Measurements from ENCODE around the gene ADCY10.
"Not testable (repeated sequence)": the region's sequence is repeated elsewhere in the genome, so short reads cannot be mapped to it uniquely, and the experiment has no call there.

Gene ADCY10

DNA sequence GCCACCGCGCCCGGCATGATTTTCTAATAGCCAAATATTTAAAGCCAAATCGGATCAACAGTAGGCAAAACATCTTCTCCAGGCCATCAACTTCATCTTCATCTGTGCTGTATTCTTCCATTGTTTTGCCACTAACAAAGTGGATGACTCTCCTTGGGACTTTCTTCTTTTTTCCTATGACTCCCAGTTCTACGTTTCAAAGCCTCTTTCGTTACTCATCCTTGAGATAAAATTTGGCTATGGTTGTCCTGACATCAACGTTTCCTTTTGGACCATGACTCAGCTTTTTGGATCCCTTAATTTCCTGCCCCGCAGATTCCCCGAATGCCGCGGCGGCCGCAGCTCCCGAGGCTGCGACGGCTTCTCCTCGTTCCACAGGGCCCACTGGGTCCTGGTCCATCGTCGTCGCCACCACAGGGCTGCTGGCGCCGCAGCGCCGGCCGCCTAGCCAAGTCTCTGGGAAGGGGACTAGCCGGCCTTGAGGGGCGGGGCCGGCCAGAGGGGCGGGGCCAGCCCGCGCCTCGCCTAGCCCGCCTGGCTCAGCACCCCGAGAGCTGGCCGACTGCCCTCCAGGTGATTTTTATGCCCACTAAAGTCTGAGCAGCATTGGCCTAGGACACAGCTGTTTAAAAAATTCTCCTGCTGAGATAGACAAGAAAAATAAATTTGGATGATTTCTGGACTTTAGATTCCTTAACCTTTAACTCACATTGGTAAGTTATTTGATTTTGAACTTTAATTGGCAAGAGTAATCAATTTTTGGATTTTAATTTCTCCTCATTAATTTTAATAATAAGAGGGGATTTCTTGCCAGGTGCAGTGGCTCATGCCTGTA lies 93.9 kb downstream of the ADCY10 start:
- in situ Hi-C loops (cut with MboI; ENCODE audit: low sequenced_read_pairs) = no loop called here

- in situ Hi-C loops (cut with MboI; ENCODE audit: low sequenced_read_pairs) = no loop called here
Observed at GRCh38 chr1:167815650-167816049, 98.3 kb downstream of the ADCY10 start.

DNA sequence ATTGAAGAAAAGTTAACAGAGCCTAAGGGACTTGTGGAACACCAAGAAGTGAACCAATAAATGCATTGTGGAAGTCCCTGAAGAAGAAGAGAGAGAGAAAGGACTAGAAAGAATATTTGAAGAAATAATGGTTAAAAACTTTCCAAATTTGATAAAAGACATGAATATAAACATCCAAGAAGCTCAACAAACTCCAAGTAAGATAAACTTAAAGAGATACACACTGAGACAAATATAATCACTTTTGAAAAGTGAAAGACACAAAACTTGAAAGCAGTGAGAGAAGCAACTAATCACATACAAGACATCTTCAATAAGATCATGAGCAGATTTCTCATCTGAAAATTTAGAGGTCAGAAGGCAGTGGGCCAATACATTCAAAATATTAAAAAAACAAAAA lies 101.0 kb downstream of the ADCY10 start:
- in situ Hi-C loops (cut with MboI; ENCODE audit: low sequenced_read_pairs) = no loop called here

- in situ Hi-C loops (cut with MboI; ENCODE audit: low sequenced_read_pairs) = no loop called here
Observed at GRCh38 chr1:167808690-167809089, 105.2 kb downstream of the ADCY10 start.

DNA sequence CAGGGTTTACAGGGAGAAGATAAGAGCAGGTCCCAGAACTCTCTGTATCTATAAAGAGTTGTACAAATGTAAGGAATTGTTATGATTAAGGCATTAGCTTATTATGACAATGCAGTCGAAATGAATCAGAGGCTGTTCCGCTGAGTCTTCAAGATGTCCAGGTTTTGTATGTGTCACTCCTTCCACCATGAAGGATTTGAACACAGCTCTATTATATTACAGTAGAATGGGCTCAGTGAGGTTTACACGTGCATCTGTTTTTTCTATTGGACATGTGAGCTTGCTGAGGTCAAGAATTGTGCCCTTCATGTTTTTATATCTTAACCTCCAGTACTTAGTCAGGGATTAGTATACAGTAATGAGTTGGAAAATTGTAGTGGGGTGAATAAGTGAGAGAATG lies 105.8 kb downstream of the ADCY10 start:
- in situ Hi-C loops (cut with MboI; ENCODE audit: low sequenced_read_pairs) = no loop called here

DNA sequence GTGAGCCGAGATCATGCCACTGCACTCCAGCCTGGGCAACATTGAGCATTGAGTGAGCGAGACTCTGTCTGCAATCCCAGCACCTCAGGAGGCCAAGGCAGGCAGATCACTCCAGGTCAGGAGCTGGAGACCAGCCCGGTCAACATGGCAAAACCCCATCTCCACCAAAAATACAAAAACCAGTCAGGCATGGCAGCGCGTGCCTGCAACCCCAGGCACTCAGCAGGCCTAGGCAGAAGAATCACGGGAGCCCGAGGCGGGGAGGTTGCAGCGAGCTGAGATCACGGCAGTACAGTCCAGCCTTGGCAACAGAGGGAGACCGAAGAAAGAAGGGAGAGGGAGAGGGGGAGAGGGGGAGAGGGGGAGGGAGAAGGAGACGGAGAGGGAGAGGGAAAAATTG lies 107.3 kb downstream of the ADCY10 start:
- in situ Hi-C loops (cut with MboI; ENCODE audit: low sequenced_read_pairs) = not testable (repeated sequence)

GRCh38 chr1:167806235-167806634 lies 107.7 kb downstream of the ADCY10 start:
- in situ Hi-C loops (cut with MboI; ENCODE audit: low sequenced_read_pairs) = not testable (repeated sequence)

GRCh38 chr1:167805041-167805556 lies 108.8 kb downstream of the ADCY10 start:
- in situ Hi-C loops (cut with MboI; ENCODE audit: low sequenced_read_pairs) = no loop called here

DNA sequence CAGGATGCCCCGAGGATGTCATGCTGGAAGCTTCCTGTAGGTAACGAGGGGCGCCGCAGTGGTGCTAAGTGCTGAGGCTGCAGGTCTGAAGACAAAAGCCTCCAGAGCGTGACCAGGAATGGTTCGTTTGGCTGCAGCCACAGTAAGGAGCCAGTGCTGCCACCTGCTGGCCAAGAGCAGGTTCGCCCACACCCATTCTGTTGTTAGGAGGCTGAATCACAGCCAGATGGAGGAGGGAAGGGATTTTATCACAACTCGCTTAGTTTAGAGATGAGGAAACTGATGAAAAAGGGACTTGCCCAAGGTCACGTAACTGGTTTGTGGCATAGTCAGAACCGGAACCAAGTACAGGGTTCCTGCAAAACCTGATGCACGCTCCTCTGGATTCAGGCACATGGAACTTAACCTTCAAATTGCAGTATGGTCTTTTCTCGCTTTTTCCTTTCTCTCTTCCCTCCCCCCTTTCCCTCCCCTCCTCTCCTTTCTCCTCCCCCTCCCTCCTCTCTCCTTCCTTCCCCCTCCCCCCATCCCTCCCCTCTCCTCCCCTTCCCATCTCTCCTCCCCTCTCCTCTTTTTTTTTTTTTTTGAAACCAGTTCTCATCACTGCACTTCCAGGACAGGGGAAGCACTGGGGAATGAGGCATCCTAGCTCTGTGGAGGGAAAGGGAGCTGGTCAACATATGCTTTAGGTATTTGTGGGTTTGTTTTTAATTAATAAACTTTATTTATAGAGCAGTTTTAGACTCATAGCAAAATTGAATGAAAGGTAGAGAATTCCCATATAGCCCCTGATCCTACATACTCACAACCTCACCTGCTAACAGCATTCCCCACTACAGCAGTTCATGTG lies 110.4 kb downstream of the ADCY10 start:
- in situ Hi-C loops (cut with MboI; ENCODE audit: low sequenced_read_pairs) = no loop called here

- in situ Hi-C loops (cut with MboI; ENCODE audit: low sequenced_read_pairs) = no loop called here
Observed at GRCh38 chr1:167802235-167802634, 111.7 kb downstream of the ADCY10 start.

DNA sequence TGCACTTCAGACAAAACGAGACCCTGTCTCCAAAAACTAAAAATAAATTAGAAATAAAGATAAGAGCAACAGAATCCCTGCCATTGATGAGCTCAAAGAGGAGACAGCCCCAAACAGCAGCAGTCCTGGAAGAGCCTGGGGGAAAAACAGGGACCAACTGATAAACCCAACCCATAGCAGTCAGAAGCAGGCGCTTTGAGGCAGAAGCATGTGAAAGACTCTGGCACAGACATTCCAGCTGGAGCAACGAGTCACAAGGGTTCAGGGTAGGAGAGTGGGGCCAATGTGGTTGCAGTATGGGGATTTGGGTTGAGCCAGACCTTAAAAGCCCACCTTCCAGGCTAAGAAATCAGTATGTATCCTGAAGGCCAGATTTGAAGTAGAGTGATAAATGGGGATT lies 113.7 kb downstream of the ADCY10 start:
- in situ Hi-C loops (cut with MboI; ENCODE audit: low sequenced_read_pairs) = no loop called here

- in situ Hi-C loops (cut with MboI; ENCODE audit: low sequenced_read_pairs) = no loop called here
Observed at GRCh38 chr1:167799747-167800146, 114.2 kb downstream of the ADCY10 start.

GRCh38 chr1:167798952-167799351 lies 115.0 kb downstream of the ADCY10 start:
- in situ Hi-C loops (cut with MboI; ENCODE audit: low sequenced_read_pairs) = no loop called here

DNA sequence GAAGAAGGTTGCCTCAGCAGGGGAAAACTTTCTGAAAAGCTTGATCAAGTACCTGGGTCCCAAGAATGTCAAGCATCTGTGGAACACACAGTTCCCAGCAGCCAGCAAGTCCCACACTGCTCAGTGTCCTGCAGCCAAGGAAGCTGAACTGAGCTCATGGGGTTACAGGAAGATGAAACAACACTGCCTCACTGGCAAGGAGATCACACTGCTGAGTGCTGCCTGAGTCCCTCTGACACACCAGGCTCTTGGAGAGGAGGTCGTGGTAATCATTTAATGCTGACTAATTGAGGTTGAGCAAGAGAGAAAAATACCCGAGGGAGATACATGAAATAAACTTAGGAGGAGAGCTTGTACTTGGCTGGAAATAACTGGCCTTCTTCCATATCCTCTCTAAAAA lies 116.9 kb downstream of the ADCY10 start:
- in situ Hi-C loops (cut with MboI; ENCODE audit: low sequenced_read_pairs) = no loop called here

GRCh38 chr1:167795810-167796740 lies 117.9 kb downstream of the ADCY10 start:
- in situ Hi-C loops (cut with MboI; ENCODE audit: low sequenced_read_pairs) = no loop called here

GRCh38 chr1:167794043-167794442 lies 119.9 kb downstream of the ADCY10 start:
- in situ Hi-C loops (cut with MboI; ENCODE audit: low sequenced_read_pairs) = no loop called here

DNA sequence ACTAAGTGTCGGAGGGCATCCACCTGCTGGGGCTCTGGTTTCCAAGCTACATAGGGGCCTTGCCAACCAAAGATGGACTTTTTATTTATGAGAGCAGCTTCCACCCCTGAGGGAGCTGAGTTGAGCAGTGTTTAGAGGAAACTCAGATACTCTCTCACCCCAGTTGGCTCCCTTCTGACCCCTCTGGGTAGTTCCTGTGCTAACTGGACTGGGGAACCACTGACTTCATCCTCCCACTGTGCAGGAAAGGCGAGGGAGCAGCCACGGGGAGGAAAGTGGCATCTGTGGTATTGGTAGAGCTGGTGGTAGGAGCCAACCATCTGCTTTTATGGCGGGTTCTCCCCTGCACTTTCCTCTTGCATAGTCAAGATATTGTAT lies 121.8 kb downstream of the ADCY10 start:
- in situ Hi-C loops (cut with MboI; ENCODE audit: low sequenced_read_pairs) = no loop called here

- in situ Hi-C loops (cut with MboI; ENCODE audit: low sequenced_read_pairs) = no loop called here
Observed at GRCh38 chr1:167791281-167792187, 122.4 kb downstream of the ADCY10 start.

GRCh38 chr1:167790117-167790516 lies 123.8 kb downstream of the ADCY10 start:
- in situ Hi-C loops (cut with MboI; ENCODE audit: low sequenced_read_pairs) = no loop called here

- in situ Hi-C loops (cut with MboI; ENCODE audit: low sequenced_read_pairs) = no loop called here
Observed at GRCh38 chr1:167789501-167789900, 124.4 kb downstream of the ADCY10 start.
